HK-2 (cell line): Measurements from ENCODE around the gene ILK.

ENCODE experiments used
- DNase-seq: peaks from one replicate; pipeline ENCODE4 v3.0.0-alpha.2; 2018; ENCODE audit not compliant: unreplicated experiment

The ILK gene

DNA sequence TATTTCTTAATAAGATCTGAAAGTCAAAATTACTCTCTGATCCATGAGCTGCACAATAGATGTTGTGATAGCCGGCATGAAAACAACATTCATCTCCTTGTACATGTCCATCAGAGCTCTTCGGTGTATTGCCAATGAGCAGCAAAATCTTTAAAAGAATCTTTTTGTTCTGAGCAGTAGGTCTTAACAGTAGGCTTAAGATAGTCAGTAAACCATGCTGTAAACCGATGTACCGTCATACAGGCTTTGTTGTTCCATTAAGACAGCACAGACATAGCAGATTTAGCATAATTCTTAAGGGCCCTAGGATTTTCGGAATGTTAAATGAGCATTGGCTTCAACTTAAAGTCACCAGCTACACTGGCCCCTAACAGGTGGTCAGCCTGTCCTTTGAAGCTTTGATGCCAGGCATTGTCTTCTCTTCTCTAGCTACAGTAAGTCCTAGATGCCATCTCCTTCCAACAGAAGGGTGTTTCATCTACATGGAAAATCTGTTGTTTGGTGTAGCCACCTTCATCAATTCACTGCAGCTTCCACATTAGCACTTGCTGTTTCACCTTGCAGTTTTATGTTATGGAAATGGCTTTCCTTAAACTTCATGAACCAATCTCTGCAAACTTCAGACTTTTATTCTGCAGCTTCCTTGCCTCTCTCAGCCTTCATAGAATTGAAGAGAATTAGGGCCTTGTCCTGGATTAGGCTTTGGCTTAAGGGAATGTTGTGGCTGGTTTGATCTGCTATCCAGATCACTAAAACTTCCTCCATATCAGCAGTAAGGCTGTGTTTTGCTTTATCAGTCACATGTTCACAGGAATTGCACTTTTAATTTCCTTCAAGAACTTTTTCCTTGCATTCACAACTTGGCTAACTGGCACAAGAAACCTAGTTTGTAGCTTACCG lies 28.5 kb upstream of the ILK start:
- DNase-seq: no peak

GRCh38 chr11:6576471-6577373 lies 26.9 kb upstream of the ILK start:
- DNase-seq: no peak

GRCh38 chr11:6578134-6578533 lies 25.4 kb upstream of the ILK start:
- DNase-seq: no peak

DNA sequence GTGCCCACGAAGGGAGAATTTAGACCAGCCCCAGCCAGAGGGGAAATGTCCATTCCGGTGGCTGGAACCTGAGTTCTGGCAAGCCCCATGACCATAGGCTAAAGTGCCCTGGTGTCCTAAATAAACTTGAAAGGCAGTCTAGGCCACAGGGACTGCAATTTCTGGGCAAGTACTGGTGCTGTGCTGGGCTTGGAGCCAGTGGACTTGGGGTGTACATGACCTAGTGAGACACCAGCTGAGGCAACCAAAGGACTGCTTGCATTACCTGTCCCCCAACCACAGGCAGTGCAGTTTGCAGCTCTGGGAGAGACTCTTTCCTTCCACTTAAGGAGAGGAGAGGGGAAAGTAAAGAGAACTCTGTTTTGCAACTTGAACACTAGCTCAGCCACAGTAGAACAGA lies 23.9 kb upstream of the ILK start:
- no peak for DNase-seq

DNA sequence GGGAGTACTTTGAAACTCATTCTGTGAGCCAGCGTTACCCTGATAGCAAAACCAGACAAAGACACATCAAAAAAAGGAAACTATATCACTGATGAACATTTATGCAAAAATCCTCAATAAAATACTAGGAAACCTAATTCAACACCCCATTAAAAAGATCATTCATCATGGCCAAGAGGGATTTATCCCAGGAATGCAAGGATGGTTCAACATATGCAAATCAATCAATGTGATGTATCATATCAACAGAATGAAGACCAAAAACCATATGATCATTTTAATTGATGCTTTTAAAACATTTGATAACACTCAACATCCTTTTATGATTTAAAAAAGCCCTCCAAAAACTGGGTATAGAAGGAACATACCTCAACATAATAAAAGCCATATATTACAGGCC lies 20.0 kb upstream of the ILK start:
- no peak for DNase-seq

DNA sequence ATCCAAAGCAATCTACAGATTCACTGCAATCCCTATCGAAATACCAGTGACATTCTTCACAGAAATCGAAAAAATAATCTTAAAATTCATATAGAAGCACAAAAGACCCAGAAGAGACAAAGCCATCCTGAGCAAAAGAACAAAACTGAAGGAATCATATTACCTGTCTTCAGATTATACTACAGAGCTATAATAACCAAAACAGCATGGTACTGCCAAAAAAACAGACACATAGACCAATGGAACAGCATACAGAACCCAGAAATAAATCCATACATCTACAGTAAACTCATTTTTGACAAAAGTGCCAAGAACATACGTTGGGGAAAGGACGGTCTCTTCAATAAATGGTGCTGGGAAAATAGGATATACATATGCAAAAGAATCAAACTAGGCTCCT lies 19.0 kb upstream of the ILK start:
- no peak for DNase-seq

DNA sequence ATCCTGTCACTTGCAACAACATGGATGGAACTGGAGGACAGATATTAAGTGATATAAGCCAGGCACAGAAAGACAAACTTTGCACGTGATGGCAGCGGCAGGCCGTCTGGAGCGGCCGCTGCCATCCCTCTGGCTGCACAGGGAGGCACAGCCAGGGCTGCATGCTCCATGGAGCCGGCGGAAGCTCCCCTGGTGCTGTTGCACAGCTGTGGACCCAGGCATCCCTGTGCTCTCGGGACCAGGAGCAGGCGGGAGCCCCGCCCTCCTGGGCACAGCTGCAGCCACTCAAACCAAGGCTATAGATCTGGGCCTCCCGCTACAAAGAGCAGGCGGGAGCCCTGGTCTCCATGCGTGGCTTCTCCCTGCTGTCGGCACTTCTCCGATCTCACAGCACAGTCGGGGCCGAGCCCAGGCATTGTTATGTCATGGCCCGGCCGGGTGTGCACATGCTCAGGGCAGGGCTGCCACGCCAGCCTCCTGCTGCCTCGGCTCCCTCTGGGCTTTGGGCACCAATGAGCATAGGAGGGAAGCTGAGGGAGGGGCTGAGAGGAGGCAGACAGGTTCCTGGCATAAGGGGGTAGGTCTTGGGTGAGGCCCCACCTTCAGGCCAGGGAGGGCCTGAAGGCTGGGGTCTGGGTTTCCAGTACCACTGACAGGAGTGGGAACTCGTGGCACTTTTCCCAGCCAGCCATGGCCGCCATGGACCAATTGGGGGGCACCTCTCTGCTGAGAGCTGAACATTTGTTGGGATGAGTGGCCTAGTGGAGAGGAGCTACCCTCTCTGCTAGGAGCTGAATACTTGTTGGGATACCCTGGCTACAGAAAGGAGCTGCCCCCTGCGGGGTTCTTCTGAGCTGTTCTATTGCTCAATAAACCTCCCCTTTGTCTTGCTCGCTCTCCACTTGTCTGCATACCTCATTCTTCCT lies 16.9 kb upstream of the ILK start:
- no peak for DNase-seq

- no peak for DNase-seq
Measured at GRCh38 chr11:6587360-6587953, 16.1 kb upstream of the ILK start.

DNA sequence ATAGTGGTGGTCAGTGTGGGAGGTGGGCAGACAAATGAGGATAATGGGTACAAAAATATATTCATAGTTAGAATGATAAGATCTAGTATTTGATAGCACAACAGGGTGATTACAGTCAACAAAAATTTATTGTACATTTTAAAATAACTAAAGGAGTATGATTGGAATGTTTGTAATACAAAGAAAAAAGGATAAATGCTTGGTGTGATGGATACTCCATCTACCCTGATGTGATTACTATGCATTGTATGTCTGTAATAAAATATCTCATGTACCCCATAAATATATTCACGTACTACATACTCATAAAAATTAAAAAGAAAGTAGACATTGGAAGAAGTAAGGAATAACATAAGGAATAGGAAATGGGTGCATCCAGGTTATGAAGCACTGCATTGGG lies 15.6 kb upstream of the ILK start:
- DNase-seq: no peak

- DNase-seq: no peak
Measured at GRCh38 chr11:6594142-6594768, 9.3 kb upstream of the ILK start.

- no peak for DNase-seq
Measured at GRCh38 chr11:6596239-6596877, 7.2 kb upstream of the ILK start.

GRCh38 chr11:6598555-6598954 lies 5.0 kb upstream of the ILK start:
- DNase-seq: no peak

DNA sequence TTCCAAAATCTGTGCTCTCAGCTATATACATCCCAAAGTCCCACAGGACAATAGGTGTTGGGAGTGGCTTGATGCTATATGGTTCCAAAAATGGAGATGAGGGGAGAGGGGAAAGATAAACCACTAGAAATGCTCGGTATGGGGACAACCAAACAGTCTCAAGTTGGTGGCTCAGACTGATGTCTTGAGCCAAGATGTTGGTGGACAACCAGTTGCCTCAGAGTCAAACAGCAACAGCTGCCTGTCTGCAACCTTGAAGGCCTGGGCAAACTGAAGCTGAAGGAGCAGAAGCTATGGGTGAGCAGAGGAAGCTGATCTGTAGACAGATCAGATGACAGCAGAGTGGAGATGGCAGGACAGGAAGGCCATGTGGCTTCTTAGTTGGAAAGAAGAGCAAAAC lies 4.1 kb upstream of the ILK start:
- DNase-seq: no peak

DNA sequence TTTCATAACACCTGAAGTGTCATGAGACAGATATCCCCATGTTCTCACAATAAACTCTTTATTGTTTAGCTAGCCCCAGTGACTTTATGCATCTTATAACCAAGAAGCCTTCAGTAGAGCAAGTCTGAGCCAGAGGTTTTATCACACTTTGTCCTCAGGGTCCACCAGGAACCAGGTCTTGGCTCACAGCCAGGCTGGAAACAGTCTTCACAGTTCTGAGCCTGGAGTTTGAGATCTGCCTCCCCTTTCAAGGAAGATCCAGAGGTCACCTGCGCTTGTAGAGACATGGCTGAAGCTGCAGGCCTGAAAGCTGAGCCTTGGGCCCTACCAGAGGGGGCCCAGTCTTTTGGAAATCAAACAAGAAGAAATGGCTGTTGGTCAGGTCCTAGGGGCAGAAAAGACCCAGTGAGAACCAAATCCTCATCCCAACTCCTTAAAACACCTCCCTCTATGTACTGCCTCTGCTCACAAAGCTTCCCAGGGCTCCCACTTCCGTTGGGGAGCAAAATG lies 3.6 kb upstream of the ILK start:
- no peak for DNase-seq

- no peak for DNase-seq
Measured at GRCh38 chr11:6601041-6601461, 2.5 kb upstream of the ILK start.

GRCh38 chr11:6602096-6602940 lies 1.3 kb upstream of the ILK start:
- no peak for DNase-seq

DNA sequence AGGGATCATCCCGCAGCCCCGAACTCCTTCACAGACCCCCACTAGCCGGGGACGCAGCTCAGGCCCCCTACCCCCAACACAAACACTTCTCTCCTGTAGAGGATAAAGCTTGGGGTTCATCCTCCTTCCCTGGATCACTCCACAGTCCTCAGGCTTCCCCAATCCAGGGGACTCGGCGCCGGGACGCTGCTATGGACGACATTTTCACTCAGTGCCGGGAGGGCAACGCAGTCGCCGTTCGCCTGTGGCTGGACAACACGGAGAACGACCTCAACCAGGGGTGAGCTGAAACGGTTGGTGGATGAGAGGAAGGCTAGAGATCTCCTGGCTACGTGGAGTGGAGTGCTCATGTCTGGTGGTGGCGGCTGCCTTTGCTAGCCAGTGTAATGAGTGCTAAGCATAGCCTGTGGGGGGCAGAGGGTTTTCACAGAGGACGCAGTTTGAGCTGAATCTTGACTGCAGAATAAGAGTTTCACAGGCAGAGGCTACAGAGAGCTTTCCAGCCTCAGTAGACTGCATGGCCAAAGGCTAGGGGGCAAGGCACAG lies 580 bp downstream of the ILK start:
- DNase-seq: peak; percentile 47

- no peak for DNase-seq
Measured at GRCh38 chr11:6604790-6605189, 1.2 kb downstream of the ILK start.
